Endodermal cell (in vitro differentiated cells): ENCODE data around the gene VIM. TPM values are rescaled to one million over a fixed set of nuclear protein-coding genes. Genes with fewer than 3 reads are reported as not detected.

Source experiments
- DNase-seq: peaks from one replicate; pipeline ENCODE4 v3.0.0-alpha.2; 2017
- H3K27ac ChIP-seq: 2 replicates; pipeline ENCODE4 v1.5.1; 2013; ENCODE audit warnings: mild to moderate bottlenecking, low read depth, low read length, moderate library complexity
- H3K27me3 ChIP-seq: 2 replicates; pipeline ENCODE4 v1.6.1; 2013; ENCODE audit warnings: mild to moderate bottlenecking, low read length, moderate library complexity; ENCODE audit not compliant: insufficient read depth, control insufficient read depth, poor library complexity, severe bottlenecking
- H3K36me3 ChIP-seq: 2 replicates; pipeline ENCODE4 v1.7.0; 2013; ENCODE audit warnings: mild to moderate bottlenecking, low read length, moderate library complexity; ENCODE audit not compliant: control insufficient read depth, insufficient read depth
- H3K4me1 ChIP-seq: one replicate; pipeline ENCODE4 v1.7.0; 2013; ENCODE audit warnings: low read length; ENCODE audit not compliant: control insufficient read depth, insufficient read depth
- H3K4me3 ChIP-seq: 2 replicates; pipeline ENCODE4 v1.5.1; 2013; ENCODE audit warnings: mild to moderate bottlenecking, low read length, moderate library complexity
- H3K9ac ChIP-seq: 2 replicates; pipeline ENCODE4 v1.6.1; 2013; ENCODE audit warnings: mild to moderate bottlenecking, low read length, moderate library complexity; ENCODE audit not compliant: poor library complexity, severe bottlenecking; ENCODE audit errors: extremely low read depth
- H3K9me3 ChIP-seq: 2 replicates; pipeline ENCODE4 v1.6.1; 2013; ENCODE audit warnings: mild to moderate bottlenecking, low read length, moderate library complexity; ENCODE audit not compliant: control insufficient read depth
- H3K27ac Mint-ChIP-seq: 2 replicates; pipeline ENCODE4 v1.8.0; 2020; ENCODE audit warnings: mixed read lengths
- H3K27me3 Mint-ChIP-seq: 2 replicates; pipeline ENCODE4 v1.8.0; 2021; ENCODE audit warnings: mild to moderate bottlenecking, mixed read lengths; ENCODE audit not compliant: insufficient read depth
- H3K36me3 Mint-ChIP-seq: 2 replicates; pipeline ENCODE4 v1.8.0; 2020; ENCODE audit warnings: low read depth, mixed read lengths
- H3K4me1 Mint-ChIP-seq: 2 replicates; pipeline ENCODE4 v1.8.0; 2020; ENCODE audit warnings: mixed read lengths
- H3K4me3 Mint-ChIP-seq: 2 replicates; pipeline ENCODE4 v1.8.0; 2020; ENCODE audit warnings: mild to moderate bottlenecking, moderate library complexity, mixed read lengths
- H3K9me3 Mint-ChIP-seq: 2 replicates; pipeline ENCODE4 v1.8.0; 2020; ENCODE audit warnings: mild to moderate bottlenecking, mixed read lengths
- CTCF ChIP-seq: fragments of 200-600 bp; sonication (generic); conservative IDR thresholded peaks from 2 replicates; pipeline ENCODE4 v1.5.0; 2021; ENCODE audit warnings: antibody characterized with exemption, mild to moderate bottlenecking
- WGBS, 2 experiments: methylation state at CpG; one replicate each; pipeline versions ENCODE4 v1.1.5 to v1.1.7; 2013; ENCODE audit warnings: missing lambda C conversion rate in 2 of 2, mixed read lengths in 1 of 2; ENCODE audit not compliant: insufficient coverage in 1 of 2, insufficient read length in 1 of 2; 5-methylcytosine and 5-hydroxymethylcytosine counted together
- total RNA-seq, 2 donors: library from RNA; stranded (reverse); fragmentation: NEBNext Ultra II Directional in 1 of 2; extraction: Animal tissue kit (Norgen Biotek cat#: 25700) in 1 of 2; gene quantifications; 2 replicates in 1 of 2; 3 replicates in 1 of 2; pipeline ENCODE4 v1.2.1, GENCODE V29; 2021

The VIM gene
- total RNA-seq, 2 donors from 2014 or later, result 84.3 to 155 TPM

GRCh38 chr10:17240616-17241015 lies 12.6 kb downstream of the VIM start:
- peaks cover 19% of the 10 kb centered on the region for H3K36me3 ChIP-seq
- WGBS, 2 experiments, result 92 to 98% methylated on average over 4 of the region's 4 CpGs
- no peak overlapping the region for H3K9ac ChIP-seq
- no peak for DNase-seq
- no peaks in the 10 kb centered on the region for H3K9me3 ChIP-seq
- Mint-ChIP-seq H3K27ac (no peak overlapping the region), H3K4me3 (no peak overlapping the region), H3K27me3 (peaks cover 17% of the 10 kb centered on the region), H3K4me1 (no peaks in the 10 kb centered on the region), H3K36me3 (no peaks in the 10 kb centered on the region), H3K9me3 (peaks cover 2% of the 10 kb centered on the region)
- TF ChIP-seq CTCF, result no peak
- H3K27me3 ChIP-seq, result no peaks in the 10 kb centered on the region
- no peak overlapping the region for H3K27ac ChIP-seq
- H3K4me1 ChIP-seq, result no peaks in the 10 kb centered on the region
- H3K4me3 ChIP-seq, result no peak overlapping the region

GRCh38 chr10:17241611-17242333 lies 13.7 kb downstream of the VIM start:
- Mint-ChIP-seq H3K27ac (no peak overlapping the region), H3K4me3 (no peak overlapping the region), H3K27me3 (peaks cover 25% of the 10 kb centered on the region), H3K36me3 (no peaks in the 10 kb centered on the region), H3K4me1 (no peaks in the 10 kb centered on the region), H3K9me3 (peaks cover 10% of the 10 kb centered on the region)
- TF ChIP-seq CTCF, result no peak
- peaks cover 11% of the 10 kb centered on the region for H3K9me3 ChIP-seq
- no peaks in the 10 kb centered on the region for H3K4me1 ChIP-seq
- no peak for DNase-seq
- H3K4me3 ChIP-seq, result no peak overlapping the region
- H3K27me3 ChIP-seq, result no peaks in the 10 kb centered on the region
- H3K36me3 ChIP-seq, result peaks cover 8% of the 10 kb centered on the region
- no peak overlapping the region for H3K27ac ChIP-seq
- no peak overlapping the region for H3K9ac ChIP-seq
- WGBS, 2 experiments, result 91 to 98% methylated on average over 4 to 5 of the region's 5 CpGs

GRCh38 chr10:17244700-17245365 lies 16.8 kb downstream of the VIM start:
- no peaks in the 10 kb centered on the region for H3K4me1 Mint-ChIP-seq
- peaks cover 30% of the 10 kb centered on the region for H3K9me3 Mint-ChIP-seq
- H3K27ac ChIP-seq, result no peak overlapping the region
- DNase-seq, result no peak
- no peaks in the 10 kb centered on the region for H3K27me3 ChIP-seq
- H3K27me3 Mint-ChIP-seq, result peaks cover 32% of the 10 kb centered on the region
- H3K4me3 ChIP-seq, result no peak overlapping the region
- no peaks in the 10 kb centered on the region for H3K36me3 ChIP-seq
- no peak for TF ChIP-seq CTCF
- no peak overlapping the region for H3K4me3 Mint-ChIP-seq
- H3K27ac Mint-ChIP-seq, result no peak overlapping the region
- H3K36me3 Mint-ChIP-seq, result peaks cover 3% of the 10 kb centered on the region
- H3K4me1 ChIP-seq, result no peaks in the 10 kb centered on the region
- peaks cover 32% of the 10 kb centered on the region for H3K9me3 ChIP-seq
- no peak overlapping the region for H3K9ac ChIP-seq
